SK-N-SH treated with all-trans-retinoic acid at 6 μM for 48 hours (cell line): ENCODE results near the gene ATN1.

Experiments
- ATAC-seq: fragments of 200-7000 bp; cut with Tn5 transposase; 3 replicates; pipeline ENCODE4 v1.9.1; 2020; ENCODE audit warnings: mild to moderate bottlenecking, moderate library complexity
- ARNTL ChIP-seq: fragments of 450-650 bp; formaldehyde crosslinking; IDR thresholded peaks from 2 replicates; pipeline ENCODE4 v1.5.0; 2020; ENCODE audit warnings: low read depth, mild to moderate bottlenecking, moderate library complexity, borderline replicate concordance
- BACH2 ChIP-seq: fragments of 250-450 bp; sonication (Bioruptor Pico); IDR thresholded peaks from 2 replicates; pipeline ENCODE4 v1.9.0; 2021; ENCODE audit warnings: mild to moderate bottlenecking, borderline replicate concordance
- ESRRG ChIP-seq: fragments of 250-450 bp; sonication (Bioruptor Pico); IDR thresholded peaks from 2 replicates; pipeline ENCODE4 v1.6.1; 2021; ENCODE audit warnings: mild to moderate bottlenecking
- GLIS3 ChIP-seq: fragments of 250-450 bp; sonication (Bioruptor Pico); IDR thresholded peaks from 2 replicates; pipeline ENCODE4 v1.5.0; 2020; ENCODE audit warnings: mild to moderate bottlenecking, moderate library complexity
- ISL1 ChIP-seq: fragments of 250-450 bp; sonication (Bioruptor Pico); IDR thresholded peaks from 2 replicates; pipeline ENCODE4 v2.1.2; 2022; ENCODE audit warnings: mild to moderate bottlenecking, moderate library complexity
- OSR1 ChIP-seq: fragments of 250-450 bp; sonication (Bioruptor Pico); IDR thresholded peaks from 2 replicates; pipeline ENCODE4 v1.8.0; 2022; ENCODE audit warnings: moderate library complexity, mild to moderate bottlenecking, inconsistent platforms
- PPARA ChIP-seq: fragments of 250-450 bp; sonication (Bioruptor Pico); IDR thresholded peaks from 2 replicates; pipeline ENCODE4 v1.5.0; 2020; ENCODE audit warnings: mild to moderate bottlenecking, borderline replicate concordance
- RARB ChIP-seq: fragments of 250-450 bp; sonication (Bioruptor Pico); IDR thresholded peaks from 2 replicates; pipeline ENCODE4 v1.8.0; 2021; ENCODE audit warnings: mild to moderate bottlenecking, moderate library complexity
- SNAI2 ChIP-seq: fragments of 250-450 bp; sonication (Bioruptor Pico); IDR thresholded peaks from 2 replicates; pipeline ENCODE4 v1.5.0; 2020; ENCODE audit warnings: mild to moderate bottlenecking, moderate library complexity
- TCF4 ChIP-seq: fragments of 250-450 bp; sonication (Bioruptor Pico); IDR thresholded peaks from 2 replicates; pipeline ENCODE4 v1.8.0; 2021; ENCODE audit warnings: mild to moderate bottlenecking, moderate library complexity, borderline replicate concordance
- TOX ChIP-seq: fragments of 250-450 bp; sonication (Bioruptor Pico); IDR thresholded peaks from 2 replicates; pipeline ENCODE4 v1.8.0; 2021; ENCODE audit warnings: mild to moderate bottlenecking, moderate library complexity, borderline replicate concordance
- ZFP3 ChIP-seq: fragments of 250-450 bp; sonication (Bioruptor Pico); IDR thresholded peaks from 2 replicates; pipeline ENCODE4 v1.5.0; 2020; ENCODE audit warnings: mild to moderate bottlenecking, moderate library complexity
- ZFP30 ChIP-seq: fragments of 450-650 bp; formaldehyde crosslinking; IDR thresholded peaks from 2 replicates; pipeline ENCODE4 v1.5.0; 2022; ENCODE audit warnings: mild to moderate bottlenecking, moderate library complexity
- ZNF565 ChIP-seq: fragments of 450-650 bp; formaldehyde crosslinking; conservative IDR thresholded peaks from 2 replicates; pipeline ENCODE4 v1.5.0; 2020; ENCODE audit warnings: low read depth, mild to moderate bottlenecking, moderate library complexity
- ZNF70 ChIP-seq: fragments of 450-650 bp; formaldehyde crosslinking; IDR thresholded peaks from 2 replicates; pipeline ENCODE4 v1.5.0; 2020; ENCODE audit warnings: mild to moderate bottlenecking, moderate library complexity
- ZNF8 ChIP-seq: fragments of 450-650 bp; formaldehyde crosslinking; IDR thresholded peaks from 2 replicates; pipeline ENCODE4 v1.5.0; 2020; ENCODE audit warnings: mild to moderate bottlenecking, moderate library complexity
- TF ChIP-seq, protein P1 (sequence below): fragments of 250-450 bp; sonication (Bioruptor Pico); IDR thresholded peaks from 2 replicates; pipeline ENCODE4 v1.5.1; 2020; ENCODE audit warnings: low read depth, mild to moderate bottlenecking, moderate library complexity
- TF ChIP-seq, protein P2 (sequence below): fragments of 250-450 bp; sonication (Bioruptor Pico); IDR thresholded peaks from 2 replicates; pipeline ENCODE4 v1.5.1; 2021; ENCODE audit warnings: mild to moderate bottlenecking, moderate library complexity
- TF ChIP-seq, protein P3 (sequence below): fragments of 250-450 bp; sonication (Bioruptor Pico); IDR thresholded peaks from 2 replicates; pipeline ENCODE4 v1.8.0; 2020; ENCODE audit warnings: mild to moderate bottlenecking, moderate library complexity, borderline replicate concordance
- TF ChIP-seq, protein P4 (sequence below): fragments of 250-450 bp; sonication (Bioruptor Pico); IDR thresholded peaks from 2 replicates; pipeline ENCODE4 v1.5.0; 2020; ENCODE audit warnings: mild to moderate bottlenecking, moderate library complexity

The ATN1 gene

DNA sequence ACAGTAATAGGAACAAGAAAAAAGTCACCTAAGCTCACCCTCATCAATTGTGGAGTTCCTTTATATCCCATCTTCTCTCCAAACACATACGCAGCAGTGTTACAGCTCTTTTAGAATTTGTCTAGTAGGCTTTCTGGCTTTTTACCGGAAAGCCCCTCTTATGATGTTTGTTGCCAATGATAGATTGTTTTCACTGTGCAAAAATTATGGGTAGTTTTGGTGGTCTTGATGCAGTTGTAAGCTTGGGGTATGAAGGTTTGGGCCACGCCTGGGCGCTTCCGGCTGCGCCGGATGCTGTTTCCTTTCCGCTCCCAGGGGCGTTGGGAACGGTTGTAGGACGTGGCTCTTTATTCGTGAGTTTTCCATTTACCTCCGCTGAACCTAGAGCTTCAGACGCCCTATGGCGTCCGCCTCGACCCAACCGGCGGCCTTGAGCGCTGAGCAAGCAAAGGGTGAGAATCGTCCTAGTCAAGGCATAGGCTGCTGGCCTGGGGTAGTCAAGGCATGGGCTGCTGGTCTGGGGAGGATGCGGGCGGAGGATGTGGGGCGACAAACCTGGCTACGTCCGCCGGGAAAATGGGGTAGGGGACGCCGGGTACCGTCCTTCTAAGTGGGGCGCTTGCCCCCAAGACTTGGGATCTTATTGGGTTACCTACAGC, 16.1 kb downstream of the ATN1 start, which contains the start of the genes C12orf57 and RNU7-1 (continued):
- TF ChIP-seq, protein P1, sequence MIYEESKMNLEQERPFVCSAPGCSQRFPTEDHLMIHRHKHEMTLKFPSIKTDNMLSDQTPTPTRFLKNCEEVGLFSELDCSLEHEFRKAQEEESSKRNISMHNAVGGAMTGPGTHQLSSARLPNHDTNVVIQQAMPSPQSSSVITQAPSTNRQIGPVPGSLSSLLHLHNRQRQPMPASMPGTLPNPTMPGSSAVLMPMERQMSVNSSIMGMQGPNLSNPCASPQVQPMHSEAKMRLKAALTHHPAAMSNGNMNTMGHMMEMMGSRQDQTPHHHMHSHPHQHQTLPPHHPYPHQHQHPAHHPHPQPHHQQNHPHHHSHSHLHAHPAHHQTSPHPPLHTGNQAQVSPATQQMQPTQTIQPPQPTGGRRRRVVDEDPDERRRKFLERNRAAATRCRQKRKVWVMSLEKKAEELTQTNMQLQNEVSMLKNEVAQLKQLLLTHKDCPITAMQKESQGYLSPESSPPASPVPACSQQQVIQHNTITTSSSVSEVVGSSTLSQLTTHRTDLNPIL (CRISPR knock-in tag): peak; percentile 100
- TF ChIP-seq TCF4 (CRISPR knock-in tag) (peak; percentile 79), BACH2 (CRISPR knock-in tag) (no peak), ZNF8 (CRISPR knock-in tag) (peak; percentile 80), SNAI2 (CRISPR knock-in tag) (peak; percentile 94), ZNF565 (peak; percentile 98), GLIS3 (peak; percentile 100)

DNA sequence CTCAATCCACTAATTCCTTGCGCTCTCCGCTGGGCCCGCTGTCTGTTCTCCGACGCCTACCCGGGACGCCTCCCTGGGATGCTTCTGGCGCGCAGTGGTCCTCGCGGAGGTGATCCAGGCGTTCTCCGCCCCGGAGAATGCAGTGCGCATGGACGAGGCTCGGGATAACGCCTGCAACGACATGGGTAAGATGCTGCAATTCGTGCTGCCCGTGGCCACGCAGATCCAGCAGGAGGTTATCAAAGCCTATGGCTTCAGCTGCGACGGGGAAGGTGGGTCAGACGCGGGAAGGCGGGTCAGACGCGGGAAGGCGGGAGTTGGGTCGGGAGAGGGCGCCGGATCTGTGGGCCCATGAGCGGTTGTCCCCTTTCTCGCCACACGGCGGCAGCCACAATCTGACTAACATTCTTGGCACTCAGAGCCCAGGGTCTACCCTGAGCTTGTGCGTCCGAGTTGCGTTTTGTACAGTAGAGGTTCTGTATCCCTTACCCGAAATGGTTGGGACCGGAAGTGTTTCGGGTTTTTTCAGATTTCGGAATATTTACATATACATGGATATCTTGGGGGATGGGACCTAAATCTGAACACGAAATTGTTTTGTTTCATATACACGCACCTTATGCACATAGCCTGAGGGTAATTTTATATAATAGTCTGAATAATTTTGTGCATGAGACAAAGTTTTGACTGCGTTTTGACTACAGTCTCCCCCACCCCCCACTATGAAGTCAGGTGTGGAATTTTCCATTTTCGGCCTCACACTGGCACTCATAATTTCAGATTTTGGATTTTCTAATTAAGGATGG, 16.8 kb downstream of the ATN1 start:
- TF ChIP-seq ZNF70 (CRISPR knock-in tag): no peak
- no peak for TF ChIP-seq PPARA (CRISPR knock-in tag)
- TF ChIP-seq ESRRG (CRISPR knock-in tag): no peak
- no peak for TF ChIP-seq RARB (CRISPR knock-in tag)
- TF ChIP-seq ARNTL (CRISPR knock-in tag): 0 out of 2 replicates have a peak, but pooled peaks have one; percentile 10
- TF ChIP-seq ZFP30 (CRISPR knock-in tag): no peak
- TF ChIP-seq OSR1 (CRISPR knock-in tag): no peak
- peak; percentile 77 for ATAC-seq

DNA sequence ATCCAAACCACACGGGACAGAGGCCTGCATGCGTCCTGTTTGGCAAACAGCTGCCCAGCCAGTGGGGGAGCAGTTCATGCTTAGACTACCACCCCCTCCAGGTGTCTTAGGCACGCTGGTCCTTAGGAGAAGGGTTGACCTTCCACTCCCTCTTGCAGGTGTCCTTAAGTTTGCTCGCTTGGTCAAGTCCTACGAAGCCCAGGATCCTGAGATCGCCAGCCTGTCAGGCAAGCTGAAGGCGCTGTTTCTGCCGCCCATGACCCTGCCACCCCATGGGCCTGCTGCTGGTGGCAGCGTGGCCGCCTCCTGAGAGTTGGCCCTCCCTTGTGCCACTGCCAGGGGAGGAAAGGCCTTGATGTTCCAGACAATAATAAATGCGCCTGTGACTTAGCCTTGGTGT, 17.9 kb downstream of the ATN1 start:
- no peak for ATAC-seq
- TF ChIP-seq ISL1 (CRISPR knock-in tag) (no peak), ESRRG (CRISPR knock-in tag) (no peak), BACH2 (CRISPR knock-in tag) (no peak), ZFP30 (CRISPR knock-in tag) (no peak), TCF4 (CRISPR knock-in tag) (no peak), ZFP3 (CRISPR knock-in tag) (no peak), GLIS3 (no peak), RARB (CRISPR knock-in tag) (no peak), SNAI2 (CRISPR knock-in tag) (no peak), PPARA (CRISPR knock-in tag) (no peak), TOX (CRISPR knock-in tag) (no peak)
- TF ChIP-seq, protein P2, sequence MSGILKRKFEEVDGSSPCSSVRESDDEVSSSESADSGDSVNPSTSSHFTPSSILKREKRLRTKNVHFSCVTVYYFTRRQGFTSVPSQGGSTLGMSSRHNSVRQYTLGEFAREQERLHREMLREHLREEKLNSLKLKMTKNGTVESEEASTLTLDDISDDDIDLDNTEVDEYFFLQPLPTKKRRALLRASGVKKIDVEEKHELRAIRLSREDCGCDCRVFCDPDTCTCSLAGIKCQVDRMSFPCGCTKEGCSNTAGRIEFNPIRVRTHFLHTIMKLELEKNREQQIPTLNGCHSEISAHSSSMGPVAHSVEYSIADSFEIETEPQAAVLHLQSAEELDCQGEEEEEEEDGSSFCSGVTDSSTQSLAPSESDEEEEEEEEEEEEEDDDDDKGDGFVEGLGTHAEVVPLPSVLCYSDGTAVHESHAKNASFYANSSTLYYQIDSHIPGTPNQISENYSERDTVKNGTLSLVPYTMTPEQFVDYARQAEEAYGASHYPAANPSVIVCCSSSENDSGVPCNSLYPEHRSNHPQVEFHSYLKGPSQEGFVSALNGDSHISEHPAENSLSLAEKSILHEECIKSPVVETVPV (CRISPR knock-in tag): no peak
- TF ChIP-seq, protein P1 (CRISPR knock-in tag): no peak
- TF ChIP-seq, protein P3, sequence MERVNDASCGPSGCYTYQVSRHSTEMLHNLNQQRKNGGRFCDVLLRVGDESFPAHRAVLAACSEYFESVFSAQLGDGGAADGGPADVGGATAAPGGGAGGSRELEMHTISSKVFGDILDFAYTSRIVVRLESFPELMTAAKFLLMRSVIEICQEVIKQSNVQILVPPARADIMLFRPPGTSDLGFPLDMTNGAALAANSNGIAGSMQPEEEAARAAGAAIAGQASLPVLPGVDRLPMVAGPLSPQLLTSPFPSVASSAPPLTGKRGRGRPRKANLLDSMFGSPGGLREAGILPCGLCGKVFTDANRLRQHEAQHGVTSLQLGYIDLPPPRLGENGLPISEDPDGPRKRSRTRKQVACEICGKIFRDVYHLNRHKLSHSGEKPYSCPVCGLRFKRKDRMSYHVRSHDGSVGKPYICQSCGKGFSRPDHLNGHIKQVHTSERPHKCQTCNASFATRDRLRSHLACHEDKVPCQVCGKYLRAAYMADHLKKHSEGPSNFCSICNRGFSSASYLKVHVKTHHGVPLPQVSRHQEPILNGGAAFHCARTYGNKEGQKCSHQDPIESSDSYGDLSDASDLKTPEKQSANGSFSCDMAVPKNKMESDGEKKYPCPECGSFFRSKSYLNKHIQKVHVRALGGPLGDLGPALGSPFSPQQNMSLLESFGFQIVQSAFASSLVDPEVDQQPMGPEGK: no peak
- TF ChIP-seq, protein P4, sequence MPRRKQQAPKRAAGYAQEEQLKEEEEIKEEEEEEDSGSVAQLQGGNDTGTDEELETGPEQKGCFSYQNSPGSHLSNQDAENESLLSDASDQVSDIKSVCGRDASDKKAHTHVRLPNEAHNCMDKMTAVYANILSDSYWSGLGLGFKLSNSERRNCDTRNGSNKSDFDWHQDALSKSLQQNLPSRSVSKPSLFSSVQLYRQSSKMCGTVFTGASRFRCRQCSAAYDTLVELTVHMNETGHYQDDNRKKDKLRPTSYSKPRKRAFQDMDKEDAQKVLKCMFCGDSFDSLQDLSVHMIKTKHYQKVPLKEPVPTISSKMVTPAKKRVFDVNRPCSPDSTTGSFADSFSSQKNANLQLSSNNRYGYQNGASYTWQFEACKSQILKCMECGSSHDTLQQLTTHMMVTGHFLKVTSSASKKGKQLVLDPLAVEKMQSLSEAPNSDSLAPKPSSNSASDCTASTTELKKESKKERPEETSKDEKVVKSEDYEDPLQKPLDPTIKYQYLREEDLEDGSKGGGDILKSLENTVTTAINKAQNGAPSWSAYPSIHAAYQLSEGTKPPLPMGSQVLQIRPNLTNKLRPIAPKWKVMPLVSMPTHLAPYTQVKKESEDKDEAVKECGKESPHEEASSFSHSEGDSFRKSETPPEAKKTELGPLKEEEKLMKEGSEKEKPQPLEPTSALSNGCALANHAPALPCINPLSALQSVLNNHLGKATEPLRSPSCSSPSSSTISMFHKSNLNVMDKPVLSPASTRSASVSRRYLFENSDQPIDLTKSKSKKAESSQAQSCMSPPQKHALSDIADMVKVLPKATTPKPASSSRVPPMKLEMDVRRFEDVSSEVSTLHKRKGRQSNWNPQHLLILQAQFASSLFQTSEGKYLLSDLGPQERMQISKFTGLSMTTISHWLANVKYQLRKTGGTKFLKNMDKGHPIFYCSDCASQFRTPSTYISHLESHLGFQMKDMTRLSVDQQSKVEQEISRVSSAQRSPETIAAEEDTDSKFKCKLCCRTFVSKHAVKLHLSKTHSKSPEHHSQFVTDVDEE (CRISPR knock-in tag): no peak
